ENCODE measurements around the gene HDDC2. TPM values are rescaled to one million over a fixed set of nuclear protein-coding genes. Genes with fewer than 3 reads are reported as not detected.

Gene HDDC2
- total RNA-seq, 4 donors from 2014 or later, result 42.6 to 76.6 (median 62.3) TPM

DNA sequence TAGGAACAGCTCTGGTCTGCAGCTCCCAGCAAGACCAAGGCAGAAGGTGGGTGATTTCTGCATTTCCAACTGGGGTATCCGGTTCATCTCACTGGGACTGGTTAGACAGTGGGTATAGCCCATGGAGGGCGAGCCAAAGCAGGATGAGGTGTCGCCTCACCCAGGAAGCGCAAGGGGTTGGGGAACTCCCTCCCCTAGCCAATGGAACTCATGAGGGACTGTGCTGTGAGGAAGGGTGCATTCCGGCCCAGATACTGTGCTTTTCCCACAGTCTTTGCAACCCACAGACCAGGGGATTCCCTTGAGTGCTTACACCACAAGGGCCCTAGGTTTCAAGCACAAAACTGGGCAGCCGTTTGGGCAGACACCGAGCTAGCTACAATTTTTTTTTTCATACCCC, 21.8 kb downstream of the HDDC2 start:
- H3K36me3 ChIP-seq, result peaks cover 0 to 81% (median 0%) of the 10 kb centered on the region in 3 donors
- no peak for DNase-seq (ENCODE audit: low spot score in 2 of 2)
- no peaks in the 10 kb centered on the region for H3K4me1 ChIP-seq
- H3K27ac ChIP-seq, result no peak overlapping the region
- TF ChIP-seq, protein P1, sequence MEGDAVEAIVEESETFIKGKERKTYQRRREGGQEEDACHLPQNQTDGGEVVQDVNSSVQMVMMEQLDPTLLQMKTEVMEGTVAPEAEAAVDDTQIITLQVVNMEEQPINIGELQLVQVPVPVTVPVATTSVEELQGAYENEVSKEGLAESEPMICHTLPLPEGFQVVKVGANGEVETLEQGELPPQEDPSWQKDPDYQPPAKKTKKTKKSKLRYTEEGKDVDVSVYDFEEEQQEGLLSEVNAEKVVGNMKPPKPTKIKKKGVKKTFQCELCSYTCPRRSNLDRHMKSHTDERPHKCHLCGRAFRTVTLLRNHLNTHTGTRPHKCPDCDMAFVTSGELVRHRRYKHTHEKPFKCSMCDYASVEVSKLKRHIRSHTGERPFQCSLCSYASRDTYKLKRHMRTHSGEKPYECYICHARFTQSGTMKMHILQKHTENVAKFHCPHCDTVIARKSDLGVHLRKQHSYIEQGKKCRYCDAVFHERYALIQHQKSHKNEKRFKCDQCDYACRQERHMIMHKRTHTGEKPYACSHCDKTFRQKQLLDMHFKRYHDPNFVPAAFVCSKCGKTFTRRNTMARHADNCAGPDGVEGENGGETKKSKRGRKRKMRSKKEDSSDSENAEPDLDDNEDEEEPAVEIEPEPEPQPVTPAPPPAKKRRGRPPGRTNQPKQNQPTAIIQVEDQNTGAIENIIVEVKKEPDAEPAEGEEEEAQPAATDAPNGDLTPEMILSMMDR (IDR thresholded peaks at IDR 0.05), result no peak
- no peak for TF ChIP-seq EP300 (IDR thresholded peaks at IDR 0.05)
- TF ChIP-seq POLR2A (IDR thresholded peaks at IDR 0.05), result no peak
- peaks cover 0 to 18% (median 5%) of the 10 kb centered on the region in 4 donors for H3K9me3 ChIP-seq
- no peaks in the 10 kb centered on the region for H3K27me3 ChIP-seq
- H3K4me3 ChIP-seq, result no peak overlapping the region
- WGBS, 2 donors, result 87 to 94% methylated on average over 5 to 7 of the region's 7 CpGs

DNA sequence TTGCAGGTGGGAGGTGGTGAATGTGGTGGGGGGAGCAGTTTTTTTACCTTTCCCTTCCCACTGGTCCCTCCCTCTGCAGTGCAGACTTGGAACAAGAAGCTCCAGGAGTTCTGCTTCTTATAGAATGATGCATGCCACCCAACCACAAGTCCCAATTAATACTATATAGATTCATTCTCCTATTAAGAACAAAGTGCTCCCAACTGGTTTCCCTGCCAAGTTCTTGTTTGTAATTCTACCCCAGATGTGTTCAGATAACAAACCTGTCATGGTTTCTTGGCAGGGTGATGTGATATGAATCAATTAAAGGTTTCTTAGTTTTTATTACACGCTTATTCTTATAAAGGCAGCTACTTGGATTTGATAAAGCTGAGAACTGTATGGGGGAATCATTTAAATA, 23.9 kb downstream of the HDDC2 start:
- Histone ChIP-seq H3K9me3 (peaks cover 0 to 10% (median 3%) of the 10 kb centered on the region in 4 donors), H3K27ac (no peak overlapping the region), H3K36me3 (peaks cover 0 to 79% (median 0%) of the 10 kb centered on the region in 3 donors), H3K4me1 (no peaks in the 10 kb centered on the region), H3K27me3 (no peaks in the 10 kb centered on the region), H3K4me3 (no peak overlapping the region)
- no peak for DNase-seq (ENCODE audit: low spot score in 2 of 2)
- TF ChIP-seq, protein P1 (IDR thresholded peaks at IDR 0.05), result no peak
- TF ChIP-seq POLR2A (IDR thresholded peaks at IDR 0.05), result no peak
- TF ChIP-seq EP300 (IDR thresholded peaks at IDR 0.05), result no peak
- WGBS, 2 donors, result 96% methylated on average over 1 of the region's 1 CpG

DNA sequence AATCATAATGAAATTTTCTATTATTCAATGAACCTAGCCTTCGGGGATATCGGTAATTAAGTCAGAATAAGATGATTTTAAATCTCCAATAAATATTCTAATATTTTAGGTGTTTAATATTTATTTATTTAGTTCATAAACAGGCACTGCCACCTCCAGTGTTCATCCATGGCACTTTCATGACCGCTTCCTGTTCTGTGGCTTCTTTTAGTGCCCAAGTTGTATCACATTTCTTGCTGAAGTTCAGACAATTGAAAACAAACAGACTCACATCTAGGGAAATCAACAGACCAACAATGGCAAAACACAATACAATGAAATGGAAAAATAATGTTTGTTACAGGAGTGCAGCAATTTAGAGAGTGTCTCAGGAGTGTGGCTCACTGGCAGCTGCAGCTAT, 26.0 kb downstream of the HDDC2 start:
- Histone ChIP-seq H3K4me3 (no peak overlapping the region), H3K4me1 (no peaks in the 10 kb centered on the region), H3K27me3 (no peaks in the 10 kb centered on the region), H3K27ac (no peak overlapping the region), H3K36me3 (peaks cover 0 to 79% (median 0%) of the 10 kb centered on the region in 3 donors), H3K9me3 (peaks cover 0 to 5% (median 0%) of the 10 kb centered on the region in 4 donors)
- DNase-seq (ENCODE audit: low spot score in 2 of 2), result no peak
- 94 to 97% methylated on average over 3 of the region's 3 CpGs for WGBS, 2 donors
- TF ChIP-seq, protein P1 (IDR thresholded peaks at IDR 0.05), result no peak
- TF ChIP-seq EP300 (IDR thresholded peaks at IDR 0.05), result no peak
- no peak for TF ChIP-seq POLR2A (IDR thresholded peaks at IDR 0.05)

DNA sequence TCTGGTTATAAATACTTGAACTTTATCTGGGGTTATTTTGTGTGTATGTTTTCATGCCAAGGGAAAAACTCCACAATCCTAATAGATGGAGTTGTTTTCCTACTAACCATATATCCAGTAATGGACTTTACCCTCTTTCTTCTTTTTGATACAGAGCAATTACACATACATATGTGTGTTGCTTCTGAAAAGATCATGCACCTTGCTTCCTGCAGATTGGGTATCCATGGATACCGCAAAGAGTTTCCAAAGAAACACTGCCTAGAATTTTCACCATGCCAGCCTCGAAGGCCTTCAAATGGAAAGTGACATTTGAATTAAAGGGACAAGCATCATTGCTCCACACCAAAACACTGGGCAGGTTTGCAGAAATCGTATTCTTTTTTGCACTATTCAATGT, 26.8 kb downstream of the HDDC2 start:
- WGBS, 2 donors, result 85 to 90% methylated on average over 3 of the region's 3 CpGs
- H3K27ac ChIP-seq, result no peak overlapping the region
- H3K4me3 ChIP-seq, result no peak overlapping the region
- TF ChIP-seq POLR2A (IDR thresholded peaks at IDR 0.05) (no peak), EP300 (IDR thresholded peaks at IDR 0.05) (no peak)
- TF ChIP-seq, protein P1 (IDR thresholded peaks at IDR 0.05), result no peak
- H3K36me3 ChIP-seq, result peaks cover 0 to 77% (median 0%) of the 10 kb centered on the region in 3 donors
- no peaks in the 10 kb centered on the region for H3K9me3 ChIP-seq
- no peaks in the 10 kb centered on the region for H3K27me3 ChIP-seq
- no peaks in the 10 kb centered on the region for H3K4me1 ChIP-seq
- DNase-seq (ENCODE audit: low spot score in 2 of 2), result no peak

DNA sequence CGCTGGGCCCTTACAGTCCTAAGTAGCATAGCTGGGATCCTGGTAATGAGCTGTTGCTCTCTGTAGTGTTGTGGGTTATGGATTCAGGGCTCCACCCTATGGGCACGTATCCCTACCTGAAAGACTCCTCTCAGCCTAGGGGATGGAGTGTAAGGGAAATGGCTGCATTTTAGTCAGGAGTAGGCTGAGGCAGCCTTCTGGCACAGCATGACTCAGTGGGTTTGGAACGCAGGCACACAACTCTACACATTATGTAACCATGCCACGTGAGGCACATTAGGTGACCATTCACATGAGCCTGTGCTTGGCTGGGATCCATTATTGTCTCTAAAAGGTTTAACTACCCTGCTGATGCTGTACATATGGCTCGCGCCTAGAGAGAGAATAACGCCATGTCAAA, 27.8 kb downstream of the HDDC2 start:
- H3K36me3 ChIP-seq, result peaks cover 0 to 74% (median 0%) of the 10 kb centered on the region in 3 donors
- H3K27ac ChIP-seq, result no peak overlapping the region
- H3K9me3 ChIP-seq, result no peaks in the 10 kb centered on the region
- DNase-seq (ENCODE audit: low spot score in 2 of 2), result no peak
- no peak overlapping the region for H3K4me3 ChIP-seq
- H3K4me1 ChIP-seq, result no peaks in the 10 kb centered on the region
- WGBS, 2 donors, result 92 to 95% methylated on average over 7 of the region's 7 CpGs
- H3K27me3 ChIP-seq, result no peaks in the 10 kb centered on the region
- no peak for TF ChIP-seq EP300 (IDR thresholded peaks at IDR 0.05)
- TF ChIP-seq POLR2A (IDR thresholded peaks at IDR 0.05), result no peak
- TF ChIP-seq, protein P1 (IDR thresholded peaks at IDR 0.05), result no peak
